K562 (cell line): ENCODE measurements around the gene PRR30. TPM values are rescaled to one million over a fixed set of nuclear protein-coding genes. Genes with fewer than 3 reads are reported as not detected.

Experiments
- ARHGAP35 ChIP-seq: fragments of 450-650 bp; IDR thresholded peaks from 2 replicates; pipeline ENCODE4 v1.6.1; 2018; ENCODE audit not compliant: partially characterized antibody
- ASH1L ChIP-seq: fragments of 450-650 bp; IDR thresholded peaks from 2 replicates; pipeline ENCODE4 v1.6.1; 2018; ENCODE audit warnings: borderline replicate concordance, mild to moderate bottlenecking, low read depth; ENCODE audit not compliant: partially characterized antibody
- CHD2 ChIP-seq: IDR thresholded peaks from 2 replicates; pipeline ENCODE4 v1.6.1; 2011; ENCODE audit warnings: low read depth, low read length
- CREM ChIP-seq: IDR thresholded peaks from 2 replicates; pipeline ENCODE4 v1.6.1; 2014; ENCODE audit warnings: antibody characterized with exemption, low read depth
- HDAC2 ChIP-seq: fragments of 450-650 bp; IDR thresholded peaks from 2 replicates; pipeline ENCODE4 v1.6.1; 2016; ENCODE audit warnings: mild to moderate bottlenecking
- L3MBTL2 ChIP-seq: fragments of 450-650 bp; IDR thresholded peaks from 2 replicates; pipeline ENCODE4 v1.6.1; 2016; ENCODE audit warnings: mild to moderate bottlenecking, moderate library complexity
- NFE2L1 ChIP-seq: fragments of 450-650 bp; IDR thresholded peaks from 2 replicates; pipeline ENCODE4 v1.6.1; 2016; ENCODE audit warnings: missing genetic modification characterization, low read depth, mild to moderate bottlenecking, missing compliant biosample characterization, moderate library complexity, borderline replicate concordance
- RFX5 ChIP-seq: IDR thresholded peaks from 2 replicates; pipeline ENCODE4 v1.6.1; 2011; ENCODE audit warnings: low read depth, mild to moderate bottlenecking, improper control_type of control experiment, low read length
- SUPT5H ChIP-seq: fragments of 450-650 bp; IDR thresholded peaks from 2 replicates; pipeline ENCODE4 v1.6.1; 2016
- TEAD1 ChIP-seq, 2 experiments: fragments of 450-650 bp in 1 of 2; sonication (generic) in 1 of 2; formaldehyde crosslinking; IDR thresholded peaks; 2 replicates each; pipeline versions ENCODE4 v1.4.0 to v1.8.0; 2020 to 2022; ENCODE audit warnings: mild to moderate bottlenecking in 2 of 2, missing genetic modification reagents in 1 of 2
- ZBED1 ChIP-seq: IDR thresholded peaks from 2 replicates; pipeline ENCODE4 v1.6.1; 2014
- ZBTB34 ChIP-seq: fragments of 250-450 bp; sonication (Bioruptor Pico); IDR thresholded peaks from 2 replicates; pipeline ENCODE4 v1.8.0; 2021; ENCODE audit warnings: mild to moderate bottlenecking, moderate library complexity
- ZBTB40 ChIP-seq, 2 experiments: fragments of 450-650 bp in 1 of 2; sonication (generic) in 1 of 2; formaldehyde crosslinking in 1 of 2; IDR thresholded peaks; 2 replicates each; pipeline versions ENCODE4 v1.7.1 to v1.9.0; 2016 to 2022; ENCODE audit warnings: inconsistent platforms in 1 of 2, mild to moderate bottlenecking in 1 of 2, missing genetic modification reagents in 1 of 2
- ZFX ChIP-seq: sonication (generic); formaldehyde crosslinking; IDR thresholded peaks from 2 replicates; pipeline ENCODE4 v1.8.0; 2022; ENCODE audit warnings: mild to moderate bottlenecking, missing genetic modification reagents, moderate library complexity
- ZNF143 ChIP-seq: sonication (generic); formaldehyde crosslinking; IDR thresholded peaks from 2 replicates; pipeline ENCODE4 v1.9.0; 2022; ENCODE audit warnings: mild to moderate bottlenecking, missing genetic modification reagents
- ZNF224 ChIP-seq: sonication (generic); formaldehyde crosslinking; IDR thresholded peaks from 2 replicates; pipeline ENCODE4 v1.8.0; 2022; ENCODE audit warnings: mild to moderate bottlenecking, missing genetic modification reagents
- ZNF655 ChIP-seq: fragments of 250-450 bp; sonication (Bioruptor Pico); IDR thresholded peaks from 2 replicates; pipeline ENCODE4 v1.5.0; 2021
- polyA plus RNA-seq, 8 experiments: library from polyadenylated mRNA; depleted of rRNA in 4 of 8; stranded (reverse) in 5 of 8; unstranded in 3 of 8; fragments of >200 nt; fragmentation: Nextera tagmentation in 2 of 8; fragmentation: Illumina TruSeq in 1 of 8; extraction: Ambion mirVana in 2 of 8; extraction: Trizol in 1 of 8; gene quantifications; 2 replicates each; pipeline versions ENCODE4 v1.2.1 to v1.2.3, GENCODE V29; 2011 to 2014; ENCODE audit warnings: inconsistent platforms in 1 of 8, missing spikeins in 1 of 8
- total RNA-seq, 7 experiments: library from RNA; depleted of rRNA in 6 of 7; stranded (reverse); fragments of >200 nt in 6 of 7; fragmentation: Illumina TruSeq in 2 of 7; extraction: Trizol in 2 of 7; gene quantifications; 2 replicates each; pipeline versions ENCODE4 v1.2.1 to v1.2.3, GENCODE V29; 2011 to 2021; ENCODE audit warnings: low replicate concordance in 1 of 7

The PRR30 gene
- total and polyA plus RNA-seq, 9 of the 15 experiments (the other 6 are each of a cell fraction or from before 2014, with no cell fraction given), result not detected

- TF ChIP-seq TEAD1 (CRISPR knock-in tag; IDR thresholded peaks at IDR 0.05), result no peak
- TF ChIP-seq ZNF655 (CRISPR knock-in tag), result no peak
- no peak for TF ChIP-seq ASH1L
- peak; percentile 51 for TF ChIP-seq SUPT5H
- TF ChIP-seq ZFX (CRISPR knock-in tag), result peak; percentile 87
- TF ChIP-seq CHD2, result no peak
- TF ChIP-seq ZBTB40 (IDR thresholded peaks at IDR 0.05), result no peak
- TF ChIP-seq ZBTB40 (CRISPR knock-in tag; IDR thresholded peaks at IDR 0.05), result no peak
- no peak for TF ChIP-seq ZNF224 (CRISPR knock-in tag)
- no peak for TF ChIP-seq ZBED1
- TF ChIP-seq ZBTB34 (CRISPR knock-in tag), result no peak
- TF ChIP-seq RFX5, result no peak
- TF ChIP-seq ARHGAP35, result no peak
- no peak; the same call in 1 of the 2 replicates for TF ChIP-seq CREM
- no peak for TF ChIP-seq NFE2L1 (tag)
- 0 out of 2 replicates have a peak, but pooled peaks have one; percentile 43 for TF ChIP-seq L3MBTL2
- TF ChIP-seq ZNF143 (CRISPR knock-in tag), result no peak
- no peak for TF ChIP-seq HDAC2
Observed at GRCh38 chr2:27123302-27124150, 15.7 kb downstream of the PRR30 start, which contains the start of gene ABHD1 (continued).
